CD4-positive, alpha-beta T cell treated with Interleukin-6 at 100 ng/mL for 8 hours (primary cell): Measurements from ENCODE around the gene CDK4.
"Not testable (repeated sequence)": the region's sequence is repeated elsewhere in the genome, so short reads cannot be mapped to it uniquely, and the experiment has no call there.

Experiments used
- DNase-seq: peaks from one replicate; pipeline ENCODE4 v3.0.0-alpha.2; 2020; ENCODE audit warnings: mixed read lengths, low spot score

CDK4 gene

GRCh38 chr12:57724936-57725740, 27.0 kb downstream of the CDK4 start:
- no peak for DNase-seq

GRCh38 chr12:57724003-57724935, 27.8 kb downstream of the CDK4 start:
- no peak for DNase-seq

- no peak for DNase-seq
Measured at GRCh38 chr12:57723630-57723962, 28.5 kb downstream of the CDK4 start.

DNA sequence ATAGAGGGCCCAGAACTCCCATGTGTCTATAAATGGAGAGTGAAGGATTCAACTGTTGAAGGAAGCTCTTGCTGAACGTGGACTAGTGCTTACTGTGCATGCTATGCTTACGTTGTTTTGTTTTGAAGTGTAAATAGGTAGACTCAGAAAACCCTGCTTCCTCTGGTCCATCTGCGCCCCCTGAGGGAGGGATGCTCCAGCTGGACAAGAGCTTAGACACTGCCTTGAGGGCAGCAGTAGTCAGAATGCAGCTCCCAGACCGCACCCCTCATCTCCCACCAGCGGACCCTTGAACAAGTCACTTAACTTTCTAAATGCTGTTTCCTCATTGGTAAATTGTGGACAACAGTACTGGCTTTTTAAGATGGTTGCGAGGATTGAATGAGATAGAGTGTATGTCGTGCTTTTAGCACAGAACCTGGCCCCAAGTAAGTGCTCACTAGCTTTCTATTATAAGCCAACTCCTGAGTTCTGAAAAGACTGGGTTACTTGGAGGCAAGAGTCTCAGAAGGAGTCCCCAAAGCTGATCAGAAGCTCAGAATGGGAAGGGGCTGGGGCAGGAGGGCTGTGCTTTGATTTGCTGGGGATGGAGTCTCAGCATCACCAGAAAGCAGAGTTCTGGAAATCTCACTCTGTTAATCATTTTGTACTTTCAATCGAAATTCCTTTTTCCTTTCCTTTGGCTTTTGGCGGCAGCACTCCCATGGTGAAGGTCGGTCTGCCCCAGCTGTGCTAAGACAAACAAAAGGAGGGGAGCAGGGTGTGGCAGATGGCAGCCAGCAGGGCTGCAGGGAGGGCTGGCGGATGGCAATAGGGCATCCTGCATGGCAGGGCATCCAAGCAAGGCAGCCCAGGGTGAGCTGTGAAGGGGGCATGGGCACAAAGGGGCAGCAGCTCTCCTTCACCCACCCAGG, 29.1 kb downstream of the CDK4 start:
- DNase-seq = no peak

GRCh38 chr12:57721846-57722608, 30.1 kb downstream of the CDK4 start:
- DNase-seq = not testable (repeated sequence)

DNA sequence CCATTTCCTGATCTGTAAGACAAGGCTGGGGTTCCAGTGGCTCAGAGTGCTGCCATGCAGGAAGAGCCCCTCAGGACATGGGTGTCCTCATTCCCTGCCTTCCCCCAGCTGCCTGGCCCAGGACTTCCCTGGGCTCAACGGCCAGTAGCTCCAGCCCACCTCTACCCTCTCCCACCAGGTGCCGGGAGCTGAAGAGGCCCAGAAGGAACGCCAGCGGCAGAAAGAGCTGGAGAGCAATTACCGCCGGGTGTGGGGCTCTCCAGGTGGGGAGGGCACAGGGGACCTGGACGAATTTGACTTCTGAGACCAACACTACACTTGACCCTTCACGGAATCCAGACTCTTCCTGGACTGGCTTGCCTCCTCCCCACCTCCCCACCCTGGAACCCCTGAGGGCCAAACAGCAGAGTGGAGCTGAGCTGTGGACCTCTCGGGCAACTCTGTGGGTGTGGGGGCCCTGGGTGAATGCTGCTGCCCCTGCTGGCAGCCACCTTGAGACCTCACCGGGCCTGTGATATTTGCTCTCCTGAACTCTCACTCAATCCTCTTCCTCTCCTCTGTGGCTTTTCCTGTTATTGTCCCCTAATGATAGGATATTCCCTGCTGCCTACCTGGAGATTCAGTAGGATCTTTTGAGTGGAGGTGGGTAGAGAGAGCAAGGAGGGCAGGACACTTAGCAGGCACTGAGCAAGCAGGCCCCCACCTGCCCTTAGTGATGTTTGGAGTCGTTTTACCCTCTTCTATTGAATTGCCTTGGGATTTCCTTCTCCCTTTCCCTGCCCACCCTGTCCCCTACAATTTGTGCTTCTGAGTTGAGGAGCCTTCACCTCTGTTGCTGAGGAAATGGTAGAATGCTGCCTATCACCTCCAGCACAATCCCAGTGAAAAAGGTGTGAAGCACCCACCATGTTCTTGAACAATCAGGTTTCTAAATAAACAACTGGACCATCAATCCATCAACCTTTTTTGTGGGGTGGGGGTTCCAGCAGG, 31.2 kb downstream of the CDK4 start:
- no peak for DNase-seq

- DNase-seq = no peak
Measured at GRCh38 chr12:57719777-57720605, 32.1 kb downstream of the CDK4 start.

DNA sequence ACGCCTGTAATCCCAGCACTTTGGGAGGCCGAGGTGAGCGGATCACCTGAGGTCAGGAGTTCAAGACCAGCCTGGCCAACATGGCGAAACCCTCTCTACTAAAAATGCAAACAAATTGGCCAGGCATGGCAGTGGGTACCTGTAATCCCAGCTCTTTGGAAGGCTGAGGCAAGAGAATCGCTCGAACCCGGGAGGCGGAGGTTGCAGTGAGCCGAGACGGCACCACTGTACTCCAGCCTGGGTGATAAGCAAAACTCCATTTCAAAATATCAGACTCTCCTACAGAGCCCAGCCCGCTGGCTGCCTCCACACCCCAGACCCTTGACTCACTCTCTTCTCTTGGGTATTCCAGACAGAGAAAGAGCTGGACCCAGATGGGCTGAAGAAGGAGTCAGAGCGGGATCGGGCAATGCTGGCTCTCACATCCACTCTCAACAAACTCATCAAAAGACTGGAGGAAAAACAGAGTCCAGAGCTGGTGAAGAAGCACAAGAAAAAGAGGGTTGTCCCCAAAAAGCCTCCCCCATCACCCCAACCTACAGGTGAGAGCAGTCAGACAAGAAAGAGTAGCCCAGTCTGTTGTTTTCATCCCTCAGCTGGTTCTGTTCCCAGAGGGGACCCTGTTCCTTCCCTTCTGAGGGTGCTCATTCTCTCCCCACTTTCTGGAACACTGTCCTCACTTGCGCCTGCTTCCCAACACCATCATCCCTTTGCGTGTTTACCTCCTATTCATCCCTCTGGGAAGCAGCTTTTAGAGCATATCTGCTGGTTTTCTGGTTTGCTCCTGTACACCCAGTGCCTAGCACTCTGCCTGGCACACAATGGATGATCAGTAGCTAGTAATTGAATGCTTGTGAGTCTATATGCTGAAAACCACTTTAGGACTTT, 33.2 kb downstream of the CDK4 start:
- DNase-seq = no peak

DNA sequence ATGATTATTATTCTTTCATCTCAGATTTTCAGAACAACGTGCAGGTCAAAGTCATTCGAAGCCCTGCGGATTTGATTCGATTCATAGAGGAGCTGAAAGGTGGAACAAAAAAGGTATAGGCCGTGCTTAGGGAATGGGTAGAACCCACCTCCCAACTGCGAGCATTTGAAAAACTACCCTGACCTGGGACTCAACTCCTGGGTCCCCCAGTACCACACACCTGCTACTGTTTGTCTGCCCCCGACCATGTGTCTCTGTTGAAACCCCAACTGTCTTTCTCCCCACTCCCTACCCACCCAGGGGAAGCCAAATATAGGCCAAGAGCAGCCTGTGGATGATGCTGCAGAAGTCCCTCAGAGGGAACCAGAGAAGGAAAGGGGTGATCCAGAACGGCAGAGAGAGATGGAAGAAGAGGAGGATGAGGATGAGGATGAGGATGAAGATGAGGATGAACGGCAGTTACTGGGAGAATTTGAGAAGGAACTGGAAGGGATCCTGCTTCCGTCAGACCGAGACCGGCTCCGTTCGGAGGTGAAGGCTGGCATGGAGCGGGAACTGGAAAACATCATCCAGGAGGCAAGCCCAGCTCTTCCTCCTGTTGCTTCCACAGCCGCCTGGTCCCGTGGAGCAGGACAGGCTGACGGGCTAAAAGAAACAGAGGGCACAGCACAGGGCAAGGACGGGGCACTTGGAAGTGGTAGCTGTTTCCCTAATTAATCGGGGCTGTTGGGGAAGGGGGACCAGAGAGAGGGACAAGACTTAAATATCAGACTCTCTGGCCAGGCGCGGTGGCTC, 34.1 kb downstream of the CDK4 start:
- DNase-seq = no peak

DNA sequence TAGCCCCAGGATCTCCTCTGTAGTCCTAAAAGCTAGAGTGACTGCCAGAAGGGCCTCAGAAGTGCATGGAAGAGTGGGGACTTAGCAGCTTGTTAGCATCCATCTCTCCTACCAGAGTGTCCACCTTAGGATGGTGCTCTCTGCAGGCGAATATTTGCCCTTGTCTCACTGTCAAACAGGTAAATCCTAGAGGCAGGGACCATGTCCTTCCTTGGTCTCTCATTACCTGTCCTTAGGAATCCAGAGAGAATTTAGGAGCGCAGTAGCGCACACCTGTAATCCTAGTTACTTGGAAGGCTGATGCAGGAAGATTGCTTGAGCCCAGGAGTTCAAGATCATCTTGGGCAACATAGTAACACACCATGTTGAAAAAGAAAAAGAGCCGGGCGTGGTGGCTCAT, 35.0 kb downstream of the CDK4 start:
- no peak for DNase-seq

DNA sequence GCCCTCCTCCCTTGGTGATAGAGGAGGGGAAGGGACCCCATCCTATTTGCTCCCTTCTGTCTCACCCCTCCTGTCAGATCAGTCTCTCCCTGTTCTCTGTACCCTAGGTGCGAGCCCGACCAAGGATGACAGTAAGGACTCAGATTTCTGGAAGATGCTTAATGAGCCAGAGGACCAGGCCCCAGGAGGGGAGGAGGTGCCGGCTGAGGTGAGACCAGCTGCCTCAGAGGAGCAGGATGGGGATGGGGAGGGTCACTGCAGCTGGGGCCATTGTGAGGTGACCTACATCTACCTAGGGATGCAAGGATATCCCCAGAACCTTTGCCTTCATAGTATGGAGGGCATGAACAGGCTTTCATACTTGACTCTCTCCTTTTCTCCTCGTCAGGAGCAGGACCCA, 35.8 kb downstream of the CDK4 start:
- no peak for DNase-seq

DNA sequence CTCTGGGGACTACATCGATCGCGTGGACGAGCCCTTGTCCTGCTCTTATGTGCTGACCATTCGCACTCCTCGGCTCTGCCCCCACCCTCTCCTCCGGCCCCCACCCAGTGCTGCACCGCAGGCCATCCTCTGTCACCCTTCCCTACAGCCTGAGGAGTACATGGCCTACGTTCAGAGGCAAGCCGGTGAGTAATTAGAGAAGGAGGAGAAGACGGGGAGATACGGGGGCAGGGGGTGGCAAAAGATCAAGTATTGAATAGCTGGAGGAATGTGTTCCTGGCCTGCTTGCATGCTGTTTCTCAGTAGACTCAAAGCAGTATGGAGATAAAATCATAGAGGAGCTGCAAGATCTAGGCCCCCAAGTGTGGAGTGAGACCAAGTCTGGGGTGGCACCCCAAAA, 36.3 kb downstream of the CDK4 start:
- no peak for DNase-seq

- not testable (repeated sequence) for DNase-seq
Measured at GRCh38 chr12:57715036-57715748, 36.9 kb downstream of the CDK4 start.

DNA sequence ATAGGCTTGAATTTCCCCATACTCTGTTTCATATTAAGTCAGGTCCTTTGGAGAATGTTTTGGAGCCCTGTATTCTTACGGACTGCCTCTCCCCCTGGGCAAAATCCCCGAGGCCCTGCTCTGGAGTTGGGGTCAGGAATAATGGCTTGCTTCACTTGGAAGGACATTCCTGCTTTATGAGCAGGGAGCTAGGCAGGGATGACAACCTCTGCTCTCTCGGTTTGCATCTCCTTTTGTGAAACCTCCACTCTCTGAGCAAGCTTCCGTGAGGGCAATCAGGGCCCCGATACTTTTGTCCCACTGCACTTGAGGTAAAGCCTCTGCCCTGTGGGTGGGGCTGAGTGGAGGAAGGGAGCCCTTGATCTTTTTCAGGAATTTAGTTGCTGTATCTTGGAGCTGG, 38.9 kb downstream of the CDK4 start:
- no peak for DNase-seq

DNA sequence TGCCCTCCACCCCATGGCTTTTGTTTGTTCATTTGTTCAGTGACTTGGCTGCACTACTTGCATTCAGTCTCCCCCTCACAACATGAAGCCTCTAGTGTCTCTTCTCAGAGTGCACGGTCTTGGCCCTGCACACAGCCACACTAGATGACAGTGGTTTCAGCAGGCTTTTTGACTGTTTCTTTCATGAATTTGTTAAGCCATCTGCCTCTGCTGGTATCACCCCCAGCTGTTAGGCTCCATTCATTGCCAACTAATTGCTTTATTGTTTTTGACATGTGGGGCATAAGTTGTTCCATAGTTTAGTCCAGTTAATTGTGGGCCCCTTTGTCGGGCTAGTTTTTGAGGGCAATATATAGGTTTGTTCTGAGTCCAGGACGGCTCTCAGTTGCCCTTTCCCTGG, 39.4 kb downstream of the CDK4 start:
- DNase-seq = no peak

DNA sequence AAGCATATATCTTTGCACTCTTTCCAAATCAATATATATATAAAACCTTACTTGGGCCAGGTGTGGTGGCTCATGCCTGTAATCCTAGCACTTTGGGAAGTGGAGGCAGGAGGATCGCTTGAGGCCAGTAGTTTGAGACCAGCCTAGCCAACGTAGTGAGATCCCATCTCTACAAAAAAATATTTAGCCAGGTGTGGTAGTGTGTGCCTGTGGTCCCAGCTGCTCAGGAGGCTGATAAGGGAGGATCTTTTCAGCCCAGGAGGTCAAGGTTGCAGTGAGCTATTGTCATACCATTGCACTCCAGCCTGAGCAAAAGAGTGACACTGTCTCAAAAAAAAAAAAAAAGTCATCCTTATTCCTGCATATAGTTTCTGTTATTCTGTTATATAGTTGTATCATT, 43.8 kb downstream of the CDK4 start:
- DNase-seq = no peak

GRCh38 chr12:57707250-57707649, 44.9 kb downstream of the CDK4 start:
- DNase-seq = no peak
